Endothelial cell (in vitro differentiated cells): ENCODE data around the gene GATAD2B. TPM values are rescaled to one million over a fixed set of nuclear protein-coding genes. Genes with fewer than 3 reads are reported as not detected.

Experiments used
- DNase-seq: peaks from one replicate; pipeline ENCODE4 v3.0.0; 2021; ENCODE audit warnings: low spot score
- H3K27ac Mint-ChIP-seq: one replicate; pipeline ENCODE4 v1.8.0; 2021; ENCODE audit warnings: mixed read lengths, inconsistent platforms; ENCODE audit not compliant: unreplicated experiment
- H3K27me3 Mint-ChIP-seq: one replicate; pipeline ENCODE4 v1.8.0; 2021; ENCODE audit warnings: mild to moderate bottlenecking, moderate library complexity, mixed read lengths, inconsistent platforms; ENCODE audit not compliant: unreplicated experiment
- H3K36me3 Mint-ChIP-seq: one replicate; pipeline ENCODE4 v1.8.0; 2021; ENCODE audit warnings: mild to moderate bottlenecking, low read depth, mixed read lengths, inconsistent platforms; ENCODE audit not compliant: unreplicated experiment
- H3K4me1 Mint-ChIP-seq: one replicate; pipeline ENCODE4 v1.8.0; 2021; ENCODE audit warnings: mild to moderate bottlenecking, mixed read lengths, inconsistent platforms; ENCODE audit not compliant: unreplicated experiment
- H3K4me3 Mint-ChIP-seq: one replicate; pipeline ENCODE4 v1.8.0; 2021; ENCODE audit warnings: mild to moderate bottlenecking, mixed read lengths, inconsistent platforms; ENCODE audit not compliant: unreplicated experiment
- H3K9me3 Mint-ChIP-seq: one replicate; pipeline ENCODE4 v1.8.0; 2021; ENCODE audit warnings: mixed read lengths, inconsistent platforms; ENCODE audit not compliant: unreplicated experiment
- total RNA-seq: library from RNA; stranded (reverse); fragmentation: NEBNext Ultra II Directional; extraction: Animal tissue kit (Norgen Biotek cat#: 25700); gene quantifications from one replicate; pipeline ENCODE4 v1.2.1, GENCODE V29; 2021; ENCODE audit not compliant: unreplicated experiment
- TF ChIP-seq, protein P1 (sequence below): fragments of 200-600 bp; sonication (generic); IDR thresholded peaks from one replicate; pipeline ENCODE4 v1.5.0; 2021; ENCODE audit warnings: antibody characterized with exemption; ENCODE audit not compliant: unreplicated experiment

GATAD2B gene
- total RNA-seq, 1 donor from 2014 or later, result 45.4 TPM

GRCh38 chr1:153877112-153877511 is 45.7 kb downstream of the GATAD2B start:
- DNase-seq, result no peak
- H3K4me3 Mint-ChIP-seq, result no peak overlapping the region
- H3K27me3 Mint-ChIP-seq, result no peaks in the 10 kb centered on the region
- no peaks in the 10 kb centered on the region for H3K9me3 Mint-ChIP-seq
- peaks cover 5% of the 10 kb centered on the region for H3K36me3 Mint-ChIP-seq
- no peaks in the 10 kb centered on the region for H3K4me1 Mint-ChIP-seq
- no peak overlapping the region for H3K27ac Mint-ChIP-seq
- TF ChIP-seq, protein P1, sequence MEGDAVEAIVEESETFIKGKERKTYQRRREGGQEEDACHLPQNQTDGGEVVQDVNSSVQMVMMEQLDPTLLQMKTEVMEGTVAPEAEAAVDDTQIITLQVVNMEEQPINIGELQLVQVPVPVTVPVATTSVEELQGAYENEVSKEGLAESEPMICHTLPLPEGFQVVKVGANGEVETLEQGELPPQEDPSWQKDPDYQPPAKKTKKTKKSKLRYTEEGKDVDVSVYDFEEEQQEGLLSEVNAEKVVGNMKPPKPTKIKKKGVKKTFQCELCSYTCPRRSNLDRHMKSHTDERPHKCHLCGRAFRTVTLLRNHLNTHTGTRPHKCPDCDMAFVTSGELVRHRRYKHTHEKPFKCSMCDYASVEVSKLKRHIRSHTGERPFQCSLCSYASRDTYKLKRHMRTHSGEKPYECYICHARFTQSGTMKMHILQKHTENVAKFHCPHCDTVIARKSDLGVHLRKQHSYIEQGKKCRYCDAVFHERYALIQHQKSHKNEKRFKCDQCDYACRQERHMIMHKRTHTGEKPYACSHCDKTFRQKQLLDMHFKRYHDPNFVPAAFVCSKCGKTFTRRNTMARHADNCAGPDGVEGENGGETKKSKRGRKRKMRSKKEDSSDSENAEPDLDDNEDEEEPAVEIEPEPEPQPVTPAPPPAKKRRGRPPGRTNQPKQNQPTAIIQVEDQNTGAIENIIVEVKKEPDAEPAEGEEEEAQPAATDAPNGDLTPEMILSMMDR, result no peak

- H3K9me3 Mint-ChIP-seq, result no peaks in the 10 kb centered on the region
- H3K27ac Mint-ChIP-seq, result no peak overlapping the region
- H3K4me1 Mint-ChIP-seq, result no peaks in the 10 kb centered on the region
These were observed 49.8 kb downstream of the GATAD2B start for GRCh38 chr1:153872934-153873333.

GRCh38 chr1:153872331-153872730 is 50.4 kb downstream of the GATAD2B start:
- H3K9me3 Mint-ChIP-seq, result no peaks in the 10 kb centered on the region
- no peak overlapping the region for H3K27ac Mint-ChIP-seq
- no peak overlapping the region for H3K4me3 Mint-ChIP-seq
- TF ChIP-seq, protein P1, result no peak
- H3K36me3 Mint-ChIP-seq, result peaks cover 5% of the 10 kb centered on the region
- H3K27me3 Mint-ChIP-seq, result no peaks in the 10 kb centered on the region
- no peak for DNase-seq
- H3K4me1 Mint-ChIP-seq, result no peaks in the 10 kb centered on the region

More at GRCh38 chr1:153872934-153873333, 49.8 kb downstream of the GATAD2B start:
- no peak overlapping the region for H3K4me3 Mint-ChIP-seq
- TF ChIP-seq, protein P1, result no peak
- no peaks in the 10 kb centered on the region for H3K27me3 Mint-ChIP-seq
- no peak for DNase-seq
- peaks cover 5% of the 10 kb centered on the region for H3K36me3 Mint-ChIP-seq

GRCh38 chr1:153869486-153869885 is 53.3 kb downstream of the GATAD2B start:
- DNase-seq, result no peak
- no peaks in the 10 kb centered on the region for H3K36me3 Mint-ChIP-seq
- H3K27ac Mint-ChIP-seq, result no peak overlapping the region
- TF ChIP-seq, protein P1, result no peak
- H3K9me3 Mint-ChIP-seq, result no peaks in the 10 kb centered on the region
- no peak overlapping the region for H3K4me3 Mint-ChIP-seq
- H3K27me3 Mint-ChIP-seq, result no peaks in the 10 kb centered on the region
- H3K4me1 Mint-ChIP-seq, result no peaks in the 10 kb centered on the region

DNA sequence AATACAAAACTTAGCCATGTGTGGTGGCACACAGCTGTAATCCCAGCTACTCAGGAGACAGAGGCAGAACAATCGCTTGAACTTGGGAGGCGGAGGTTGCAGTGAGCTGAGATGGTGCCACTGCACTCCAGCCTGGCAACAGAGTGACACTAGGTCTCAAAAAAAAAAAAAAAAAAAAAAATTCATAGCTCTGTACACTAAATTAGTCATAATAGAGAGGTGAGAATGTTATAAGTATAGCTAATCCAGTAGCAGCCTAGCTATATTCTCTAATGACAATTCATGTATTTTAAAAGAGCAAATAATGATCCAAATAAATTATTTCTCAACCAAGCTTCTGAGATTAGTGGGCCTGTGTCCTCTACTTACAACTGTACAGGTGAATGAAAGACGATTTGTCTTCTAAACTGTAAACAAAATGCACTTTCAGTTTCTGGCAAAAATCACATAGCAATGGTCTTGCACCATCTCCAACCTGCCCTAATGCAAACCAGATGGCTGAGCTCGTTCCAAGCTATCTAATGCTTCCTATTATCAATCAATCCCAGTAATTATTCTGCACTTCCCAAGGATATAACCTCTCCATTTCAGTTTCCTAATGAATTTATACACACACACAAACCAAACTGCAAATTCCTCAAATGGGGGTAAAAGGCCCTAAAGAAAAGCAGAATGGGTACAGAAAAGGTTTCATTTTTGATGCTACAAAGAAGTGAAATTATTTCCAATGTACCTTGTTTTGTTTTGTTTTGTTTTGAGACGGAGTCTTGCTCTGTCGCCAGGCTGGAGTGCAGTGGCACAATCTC is 56.5 kb downstream of the GATAD2B start:
- peaks cover 2% of the 10 kb centered on the region for H3K27me3 Mint-ChIP-seq

More for the DNA sequence above, 56.5 kb downstream of the GATAD2B start:
- Mint-ChIP-seq H3K9me3 (no peaks in the 10 kb centered on the region), H3K4me1 (no peaks in the 10 kb centered on the region), H3K4me3 (no peak overlapping the region), H3K36me3 (no peaks in the 10 kb centered on the region), H3K27ac (no peak overlapping the region)
- DNase-seq, result no peak
- TF ChIP-seq, protein P1, result no peak
